Loucy (cell line): ENCODE measurements around the gene FAM135A.

Experiments used
- H2AFZ ChIP-seq: fragments of 200-600 bp; sonication (generic); 2 replicates; pipeline ENCODE4 v1.6.0; 2016; ENCODE audit warnings: antibody characterized with exemption, mild to moderate bottlenecking, low read length, moderate library complexity
- H3F3A ChIP-seq: fragments of 200-600 bp; 2 replicates; pipeline ENCODE4 v1.6.0; 2016; ENCODE audit warnings: antibody characterized with exemption, low read depth, mild to moderate bottlenecking
- H3K27me3 ChIP-seq: fragments of 200-600 bp; sonication (generic); 2 replicates; pipeline ENCODE4 v1.6.1; 2014; ENCODE audit warnings: low read length, mild to moderate bottlenecking; ENCODE audit not compliant: insufficient read depth, poor library complexity, severe bottlenecking
- H3K36me3 ChIP-seq: fragments of 200-600 bp; sonication (generic); 2 replicates; pipeline ENCODE4 v1.6.1; 2016; ENCODE audit warnings: low read length; ENCODE audit not compliant: insufficient read depth
- H3K4me1 ChIP-seq: fragments of 200-600 bp; sonication (generic); 2 replicates; pipeline ENCODE4 v1.5.1; 2014; ENCODE audit warnings: low read length, mild to moderate bottlenecking; ENCODE audit not compliant: insufficient read depth, poor library complexity, severe bottlenecking
- H3K4me2 ChIP-seq: fragments of 200-600 bp; sonication (generic); 2 replicates; pipeline ENCODE4 v1.6.0; 2014; ENCODE audit warnings: antibody characterized with exemption, low read length, low read depth, mild to moderate bottlenecking; ENCODE audit not compliant: poor library complexity, severe bottlenecking
- H3K4me3 ChIP-seq: fragments of 200-600 bp; sonication (generic); 2 replicates; pipeline ENCODE4 v1.5.1; 2014; ENCODE audit warnings: low read length, mild to moderate bottlenecking, mixed read lengths; ENCODE audit not compliant: poor library complexity, severe bottlenecking
- H3K79me2 ChIP-seq: fragments of 200-600 bp; sonication (generic); 2 replicates; pipeline ENCODE4 v1.6.1; 2014; ENCODE audit warnings: low read length; ENCODE audit not compliant: insufficient read depth
- H3K9ac ChIP-seq: fragments of 200-600 bp; sonication (generic); 2 replicates; pipeline ENCODE4 v1.6.0; 2014; ENCODE audit warnings: mild to moderate bottlenecking, low read depth, low read length, moderate library complexity; ENCODE audit not compliant: poor library complexity, severe bottlenecking
- H3K9me2 ChIP-seq: fragments of 200-600 bp; sonication (generic); replicated peaks from 2 replicates; pipeline ENCODE4 v1.6.1; 2016; ENCODE audit warnings: low read depth, low read length, mixed read lengths
- H3K9me3 ChIP-seq: fragments of 200-600 bp; sonication (generic); 2 replicates; pipeline ENCODE4 v1.6.1; 2014; ENCODE audit warnings: mild to moderate bottlenecking, antibody characterized with exemption, low read length, low read depth; ENCODE audit not compliant: insufficient read depth
- H4K20me1 ChIP-seq: fragments of 200-600 bp; sonication (generic); 2 replicates; pipeline ENCODE4 v1.6.0; 2014; ENCODE audit warnings: antibody characterized with exemption, low read length, mild to moderate bottlenecking; ENCODE audit not compliant: insufficient read depth, poor library complexity, severe bottlenecking
- CTCF ChIP-seq: fragments of 200-600 bp; sonication (generic); conservative IDR thresholded peaks from 2 replicates; pipeline ENCODE4 v1.5.1; 2014; ENCODE audit warnings: mild to moderate bottlenecking, antibody characterized with exemption, low read length
- EZH2phosphoT487 ChIP-seq: fragments of 200-600 bp; IDR thresholded peaks from 2 replicates; pipeline ENCODE4 v1.6.1; 2018; ENCODE audit warnings: antibody characterized with exemption, mild to moderate bottlenecking, moderate library complexity, borderline replicate concordance

The FAM135A gene

DNA sequence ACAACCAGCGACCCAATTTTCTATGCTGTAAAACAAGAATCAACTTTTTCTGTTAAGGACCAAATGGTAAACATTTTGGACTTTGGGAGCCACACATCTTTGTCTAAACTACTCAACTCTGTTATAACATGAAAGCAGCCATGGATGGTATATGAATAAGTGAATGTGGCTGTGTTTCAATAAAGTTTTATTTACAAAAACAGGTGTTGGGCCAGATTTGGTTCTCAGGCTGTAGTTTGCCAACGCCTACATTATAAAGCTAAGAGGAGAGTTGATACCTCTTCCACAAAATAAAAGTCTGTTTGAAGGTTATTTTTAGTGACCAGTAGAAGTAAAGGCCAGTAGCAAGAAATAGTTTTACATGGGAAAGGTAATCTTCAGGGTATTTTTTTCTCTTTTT is 93.0 kb downstream of the FAM135A start:
- Histone ChIP-seq H3K4me3 (no peak overlapping the region), H3K9me3 (peaks cover 8% of the 10 kb centered on the region), H3K4me1 (no peaks in the 10 kb centered on the region), H3F3A (no peaks in the 10 kb centered on the region), H3K36me3 (peaks cover 11% of the 10 kb centered on the region), H2AFZ (no peak overlapping the region), H3K79me2 (no peaks in the 10 kb centered on the region), H4K20me1 (no peaks in the 10 kb centered on the region), H3K27me3 (no peaks in the 10 kb centered on the region), H3K9ac (no peak overlapping the region), H3K4me2 (no peak overlapping the region), H3K9me2 (no peaks in the 10 kb centered on the region)
- TF ChIP-seq CTCF: no peak
- no peak for TF ChIP-seq EZH2phosphoT487

GRCh38 chr6:70507161-70507560 is 93.9 kb downstream of the FAM135A start:
- no peaks in the 10 kb centered on the region for H3K27me3 ChIP-seq
- H3K9me2 ChIP-seq: no peaks in the 10 kb centered on the region
- H3K4me3 ChIP-seq: no peak overlapping the region
- no peak overlapping the region for H3K4me2 ChIP-seq
- H3K79me2 ChIP-seq: no peaks in the 10 kb centered on the region
- H3K9me3 ChIP-seq: peaks cover 8% of the 10 kb centered on the region
- no peak overlapping the region for H2AFZ ChIP-seq
- H3K9ac ChIP-seq: no peak overlapping the region
- no peaks in the 10 kb centered on the region for H3F3A ChIP-seq
- TF ChIP-seq EZH2phosphoT487: no peak
- no peak for TF ChIP-seq CTCF
- H3K36me3 ChIP-seq: peaks cover 11% of the 10 kb centered on the region
- no peaks in the 10 kb centered on the region for H4K20me1 ChIP-seq
- H3K4me1 ChIP-seq: no peaks in the 10 kb centered on the region

GRCh38 chr6:70508953-70509352 is 95.6 kb downstream of the FAM135A start:
- no peaks in the 10 kb centered on the region for H3K79me2 ChIP-seq
- no peak overlapping the region for H3K4me3 ChIP-seq
- H2AFZ ChIP-seq: no peak overlapping the region
- no peak for TF ChIP-seq EZH2phosphoT487
- no peak for TF ChIP-seq CTCF
- no peaks in the 10 kb centered on the region for H3F3A ChIP-seq
- no peaks in the 10 kb centered on the region for H4K20me1 ChIP-seq
- no peaks in the 10 kb centered on the region for H3K27me3 ChIP-seq
- H3K4me2 ChIP-seq: no peak overlapping the region
- no peaks in the 10 kb centered on the region for H3K9me2 ChIP-seq
- no peak overlapping the region for H3K9ac ChIP-seq
- H3K36me3 ChIP-seq: peaks cover 4% of the 10 kb centered on the region; the same call in 1 of the 2 replicates
- peaks cover 4% of the 10 kb centered on the region for H3K9me3 ChIP-seq
- no peaks in the 10 kb centered on the region for H3K4me1 ChIP-seq
